GM12872 (cell line): ENCODE measurements around the gene PARD3.

Experiments
- CTCF ChIP-seq: IDR thresholded peaks from 3 replicates; pipeline ENCODE4 v1.5.1; 2011; ENCODE audit warnings: low read depth, mild to moderate bottlenecking, low read length, moderate library complexity; ENCODE audit not compliant: insufficient read depth

Gene PARD3

GRCh38 chr10:34171957-34172527, 643.1 kb downstream of the PARD3 start:
- no peak for TF ChIP-seq CTCF

- no peak for TF ChIP-seq CTCF
Measured at GRCh38 chr10:34169677-34170076, 645.4 kb downstream of the PARD3 start.

GRCh38 chr10:34169131-34169530, 646.0 kb downstream of the PARD3 start:
- TF ChIP-seq CTCF = no peak

- TF ChIP-seq CTCF = no peak
Measured at GRCh38 chr10:34168439-34168838, 646.7 kb downstream of the PARD3 start.

GRCh38 chr10:34166823-34167222, 648.3 kb downstream of the PARD3 start:
- no peak for TF ChIP-seq CTCF

- TF ChIP-seq CTCF = no peak
Measured at GRCh38 chr10:34166354-34166753, 648.7 kb downstream of the PARD3 start.

- no peak for TF ChIP-seq CTCF
Measured at GRCh38 chr10:34164029-34164428, 651.1 kb downstream of the PARD3 start.
